ENCODE results near the gene ANLN. TPM values are rescaled to one million over a fixed set of nuclear protein-coding genes. Genes with fewer than 3 reads are reported as not detected.

The ANLN gene
- total RNA-seq, 1 donor from 2014 or later, result 15.4 TPM

DNA sequence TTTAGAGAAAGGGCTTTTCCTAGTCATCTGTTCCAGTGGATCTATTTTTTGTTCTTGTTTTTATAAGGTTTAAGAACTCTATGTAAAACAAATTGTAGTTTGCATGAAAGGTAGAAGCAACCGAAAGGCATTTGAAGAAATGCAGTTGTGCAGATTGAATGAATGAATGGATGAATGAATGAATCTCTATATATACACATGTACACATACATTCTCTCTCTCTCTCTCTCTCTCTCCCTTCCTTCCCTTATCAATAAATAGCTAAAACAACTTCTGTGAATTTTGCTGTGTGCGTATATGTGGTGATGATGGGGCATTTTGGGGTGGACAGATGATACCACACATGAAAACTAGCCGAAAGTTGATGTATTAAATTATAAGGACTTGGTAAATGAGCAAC lies 32.4 kb downstream of the ANLN start:
- TF ChIP-seq, protein P1, sequence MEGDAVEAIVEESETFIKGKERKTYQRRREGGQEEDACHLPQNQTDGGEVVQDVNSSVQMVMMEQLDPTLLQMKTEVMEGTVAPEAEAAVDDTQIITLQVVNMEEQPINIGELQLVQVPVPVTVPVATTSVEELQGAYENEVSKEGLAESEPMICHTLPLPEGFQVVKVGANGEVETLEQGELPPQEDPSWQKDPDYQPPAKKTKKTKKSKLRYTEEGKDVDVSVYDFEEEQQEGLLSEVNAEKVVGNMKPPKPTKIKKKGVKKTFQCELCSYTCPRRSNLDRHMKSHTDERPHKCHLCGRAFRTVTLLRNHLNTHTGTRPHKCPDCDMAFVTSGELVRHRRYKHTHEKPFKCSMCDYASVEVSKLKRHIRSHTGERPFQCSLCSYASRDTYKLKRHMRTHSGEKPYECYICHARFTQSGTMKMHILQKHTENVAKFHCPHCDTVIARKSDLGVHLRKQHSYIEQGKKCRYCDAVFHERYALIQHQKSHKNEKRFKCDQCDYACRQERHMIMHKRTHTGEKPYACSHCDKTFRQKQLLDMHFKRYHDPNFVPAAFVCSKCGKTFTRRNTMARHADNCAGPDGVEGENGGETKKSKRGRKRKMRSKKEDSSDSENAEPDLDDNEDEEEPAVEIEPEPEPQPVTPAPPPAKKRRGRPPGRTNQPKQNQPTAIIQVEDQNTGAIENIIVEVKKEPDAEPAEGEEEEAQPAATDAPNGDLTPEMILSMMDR (IDR thresholded peaks at IDR 0.05; ENCODE audit: insufficient read depth, low read length, poor library complexity, severe bottlenecking), result no peak
- DNase-seq (ENCODE audit: low read depth), result no peak
- no peak overlapping the region for H3K4me3 ChIP-seq (ENCODE audit: low read depth, low read length)
- H3K36me3 ChIP-seq (ENCODE audit: control insufficient read depth, insufficient read depth, low read length), result peaks cover 3% of the 10 kb centered on the region
- no peaks in the 10 kb centered on the region for H3K27me3 ChIP-seq (ENCODE audit: control insufficient read depth, insufficient read depth, low read length)

DNA sequence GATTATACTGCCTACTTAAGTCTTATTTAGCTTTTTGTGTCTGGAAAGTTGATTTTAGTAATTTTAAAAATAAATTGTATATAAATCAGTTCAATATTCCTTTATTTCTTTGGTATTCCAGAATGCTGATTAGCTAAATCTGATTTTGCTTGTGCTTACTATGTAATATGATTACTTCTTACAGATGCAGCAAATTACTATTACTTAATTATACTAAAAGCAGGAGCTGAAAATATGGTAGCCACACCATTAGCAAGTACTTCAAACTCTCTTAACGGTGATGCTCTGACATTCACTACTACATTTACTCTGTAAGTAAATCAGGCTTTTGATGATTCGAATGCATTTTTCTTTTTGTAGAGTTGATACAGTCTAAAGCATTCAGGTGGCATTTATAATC lies 34.0 kb downstream of the ANLN start:
- TF ChIP-seq, protein P1 (IDR thresholded peaks at IDR 0.05; ENCODE audit: insufficient read depth, low read length, poor library complexity, severe bottlenecking), result no peak
- H3K36me3 ChIP-seq (ENCODE audit: control insufficient read depth, insufficient read depth, low read length), result peaks cover 3% of the 10 kb centered on the region

DNA sequence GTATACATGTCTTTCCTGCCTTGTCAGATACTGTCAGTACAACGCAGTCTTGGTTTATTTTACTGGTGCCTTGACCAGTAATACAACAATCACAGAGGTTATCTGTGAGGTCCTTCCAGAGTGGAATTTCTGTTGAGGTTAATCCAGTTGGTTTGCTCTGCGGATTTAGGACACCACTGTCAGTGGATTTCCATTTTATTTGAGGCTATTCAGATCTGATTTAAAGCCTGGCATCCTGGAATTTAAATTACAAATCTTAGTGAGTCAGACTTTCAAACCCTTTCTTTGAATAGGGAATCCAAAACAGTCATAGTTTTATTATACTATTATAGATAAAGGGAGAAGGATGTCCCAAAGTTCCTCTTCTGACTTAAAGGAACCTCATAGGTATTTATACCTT lies 40.5 kb downstream of the ANLN start:
- no peak for DNase-seq (ENCODE audit: low read depth)
- peaks cover 3% of the 10 kb centered on the region for H3K36me3 ChIP-seq (ENCODE audit: control insufficient read depth, insufficient read depth, low read length)
- TF ChIP-seq, protein P1 (IDR thresholded peaks at IDR 0.05; ENCODE audit: insufficient read depth, low read length, poor library complexity, severe bottlenecking), result no peak
- H3K4me3 ChIP-seq (ENCODE audit: low read depth, low read length), result no peak overlapping the region
- H3K27me3 ChIP-seq (ENCODE audit: control insufficient read depth, insufficient read depth, low read length), result no peaks in the 10 kb centered on the region

More for the DNA sequence above, 34.0 kb downstream of the ANLN start:
- H3K27me3 ChIP-seq (ENCODE audit: control insufficient read depth, insufficient read depth, low read length), result no peaks in the 10 kb centered on the region
- H3K4me3 ChIP-seq (ENCODE audit: low read depth, low read length), result no peak overlapping the region
- no peak for DNase-seq (ENCODE audit: low read depth)

DNA sequence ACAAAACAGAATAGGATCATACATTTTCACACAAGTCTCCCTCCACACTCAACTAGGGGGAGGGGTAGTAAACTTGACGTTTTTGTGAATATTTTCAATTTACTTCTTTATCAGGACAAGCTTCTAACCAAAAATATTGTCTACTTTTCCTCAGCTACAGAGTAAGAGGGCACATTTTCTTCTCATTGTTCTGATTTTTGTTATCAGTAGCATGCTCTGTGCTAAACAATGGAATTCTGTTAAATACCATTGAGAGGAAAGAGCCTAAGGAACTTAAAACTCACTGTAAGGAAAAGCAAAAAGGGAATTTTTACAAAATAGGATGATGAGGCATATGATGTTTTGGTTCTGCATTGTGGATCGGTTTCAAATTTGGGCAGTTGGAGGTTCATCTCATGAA lies 41.2 kb downstream of the ANLN start:
- peaks cover 3% of the 10 kb centered on the region for H3K36me3 ChIP-seq (ENCODE audit: control insufficient read depth, insufficient read depth, low read length)
- no peak overlapping the region for H3K4me3 ChIP-seq (ENCODE audit: low read depth, low read length)
- no peak for DNase-seq (ENCODE audit: low read depth)
- TF ChIP-seq, protein P1 (IDR thresholded peaks at IDR 0.05; ENCODE audit: insufficient read depth, low read length, poor library complexity, severe bottlenecking), result no peak
- H3K27me3 ChIP-seq (ENCODE audit: control insufficient read depth, insufficient read depth, low read length), result no peaks in the 10 kb centered on the region

DNA sequence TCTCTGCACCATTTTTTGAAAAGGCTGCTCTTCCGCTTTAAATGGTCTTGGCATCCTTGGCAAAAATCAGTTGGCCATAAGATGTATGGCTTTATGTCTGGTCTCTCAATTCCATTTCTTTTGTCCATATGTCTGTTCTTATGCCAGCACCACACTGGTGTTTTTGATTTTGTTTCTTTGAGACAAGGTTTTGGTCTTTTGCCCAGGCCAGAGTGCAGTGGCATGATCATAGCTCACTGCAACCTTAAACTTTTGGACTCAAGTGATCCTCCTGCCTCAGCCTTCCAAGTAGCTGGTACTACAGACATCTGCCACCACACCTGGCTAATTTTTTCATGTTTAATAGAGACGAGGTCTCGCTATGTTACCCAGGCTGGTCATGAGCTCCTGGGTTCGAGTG lies 48.5 kb downstream of the ANLN start:
- no peak overlapping the region for H3K4me3 ChIP-seq (ENCODE audit: low read depth, low read length)
- no peaks in the 10 kb centered on the region for H3K27me3 ChIP-seq (ENCODE audit: control insufficient read depth, insufficient read depth, low read length)
- TF ChIP-seq, protein P1 (IDR thresholded peaks at IDR 0.05; ENCODE audit: insufficient read depth, low read length, poor library complexity, severe bottlenecking), result no peak
- no peak for DNase-seq (ENCODE audit: low read depth)
- no peaks in the 10 kb centered on the region for H3K36me3 ChIP-seq (ENCODE audit: control insufficient read depth, insufficient read depth, low read length)

- Histone ChIP-seq H3K36me3 (ENCODE audit: control insufficient read depth, insufficient read depth, low read length) (no peaks in the 10 kb centered on the region), H3K4me3 (ENCODE audit: low read depth, low read length) (no peak overlapping the region), H3K27me3 (ENCODE audit: control insufficient read depth, insufficient read depth, low read length) (no peaks in the 10 kb centered on the region)
- TF ChIP-seq, protein P1 (IDR thresholded peaks at IDR 0.05; ENCODE audit: insufficient read depth, low read length, poor library complexity, severe bottlenecking), result no peak
- no peak for DNase-seq (ENCODE audit: low read depth)
These were observed 50.0 kb downstream of the ANLN start for GRCh38 chr7:36439624-36440023.
